GM19099 (cell line): Measurements from ENCODE around the gene ALDH6A1.

Experiments
- POLR2A ChIP-seq: IDR thresholded peaks from 3 replicates; pipeline ENCODE4 v1.6.1; 2011; ENCODE audit warnings: low read depth; ENCODE audit not compliant: insufficient read length; ENCODE audit errors: extremely low read depth

The ALDH6A1 gene

GRCh38 chr14:74065746-74066575 is 18.3 kb downstream of the ALDH6A1 start:
- no peak for TF ChIP-seq POLR2A

GRCh38 chr14:74064883-74065282 is 19.4 kb downstream of the ALDH6A1 start:
- TF ChIP-seq POLR2A: no peak

GRCh38 chr14:74064426-74064825 is 19.8 kb downstream of the ALDH6A1 start:
- no peak for TF ChIP-seq POLR2A

GRCh38 chr14:74062809-74063150 is 21.5 kb downstream of the ALDH6A1 start:
- TF ChIP-seq POLR2A: no peak

GRCh38 chr14:74049876-74050495 is 34.3 kb downstream of the ALDH6A1 start:
- TF ChIP-seq POLR2A: no peak

GRCh38 chr14:74048281-74048680 is 36.0 kb downstream of the ALDH6A1 start:
- TF ChIP-seq POLR2A: no peak

GRCh38 chr14:74045522-74045921 is 38.7 kb downstream of the ALDH6A1 start:
- no peak for TF ChIP-seq POLR2A

- TF ChIP-seq POLR2A: no peak
These were observed 42.0 kb downstream of the ALDH6A1 start for GRCh38 chr14:74042296-74042695.

- TF ChIP-seq POLR2A: no peak
These were observed 46.0 kb downstream of the ALDH6A1 start for GRCh38 chr14:74038020-74038859.

GRCh38 chr14:74035556-74035955 is 48.7 kb downstream of the ALDH6A1 start:
- TF ChIP-seq POLR2A: no peak

- no peak for TF ChIP-seq POLR2A
These were observed 49.7 kb downstream of the ALDH6A1 start for GRCh38 chr14:74034572-74034971.

- no peak for TF ChIP-seq POLR2A
These were observed 55.1 kb downstream of the ALDH6A1 start for GRCh38 chr14:74029136-74029535.

GRCh38 chr14:74022346-74022745 is 61.9 kb downstream of the ALDH6A1 start:
- TF ChIP-seq POLR2A: no peak

GRCh38 chr14:74019408-74020137 is 64.7 kb downstream of the ALDH6A1 start:
- no peak for TF ChIP-seq POLR2A
